H7 (cell line): ENCODE results near the gene TMEM131. TPM values are rescaled to one million over a fixed set of nuclear protein-coding genes. Genes with fewer than 3 reads are reported as not detected.

Source experiments
- DNase-seq: peaks from one replicate; pipeline ENCODE4 v3.0.0; 2012
- H3K27me3 ChIP-seq: 2 replicates; pipeline ENCODE4 v1.6.0; 2011; ENCODE audit warnings: mild to moderate bottlenecking, low read length; ENCODE audit not compliant: control insufficient read depth, insufficient read depth
- H3K36me3 ChIP-seq: replicated peaks from 2 replicates; pipeline ENCODE4 v1.5.1; 2011; ENCODE audit warnings: low read length; ENCODE audit not compliant: control insufficient read depth, insufficient read depth
- H3K4me3 ChIP-seq: 2 replicates; pipeline ENCODE4 v1.5.1; 2011; ENCODE audit warnings: low read depth, mild to moderate bottlenecking, control low read depth, low read length, moderate library complexity; ENCODE audit not compliant: insufficient read depth
- total RNA-seq: library from RNA; depleted of rRNA; stranded (reverse); fragments of >200 nt; shearing (Covaris generic); gene quantifications from 2 replicates; pipeline ENCODE4 v1.2.3, GENCODE V29; 2014

The TMEM131 gene
- total RNA-seq, 1 experiment from 2014 or later = 7.4 TPM

DNA sequence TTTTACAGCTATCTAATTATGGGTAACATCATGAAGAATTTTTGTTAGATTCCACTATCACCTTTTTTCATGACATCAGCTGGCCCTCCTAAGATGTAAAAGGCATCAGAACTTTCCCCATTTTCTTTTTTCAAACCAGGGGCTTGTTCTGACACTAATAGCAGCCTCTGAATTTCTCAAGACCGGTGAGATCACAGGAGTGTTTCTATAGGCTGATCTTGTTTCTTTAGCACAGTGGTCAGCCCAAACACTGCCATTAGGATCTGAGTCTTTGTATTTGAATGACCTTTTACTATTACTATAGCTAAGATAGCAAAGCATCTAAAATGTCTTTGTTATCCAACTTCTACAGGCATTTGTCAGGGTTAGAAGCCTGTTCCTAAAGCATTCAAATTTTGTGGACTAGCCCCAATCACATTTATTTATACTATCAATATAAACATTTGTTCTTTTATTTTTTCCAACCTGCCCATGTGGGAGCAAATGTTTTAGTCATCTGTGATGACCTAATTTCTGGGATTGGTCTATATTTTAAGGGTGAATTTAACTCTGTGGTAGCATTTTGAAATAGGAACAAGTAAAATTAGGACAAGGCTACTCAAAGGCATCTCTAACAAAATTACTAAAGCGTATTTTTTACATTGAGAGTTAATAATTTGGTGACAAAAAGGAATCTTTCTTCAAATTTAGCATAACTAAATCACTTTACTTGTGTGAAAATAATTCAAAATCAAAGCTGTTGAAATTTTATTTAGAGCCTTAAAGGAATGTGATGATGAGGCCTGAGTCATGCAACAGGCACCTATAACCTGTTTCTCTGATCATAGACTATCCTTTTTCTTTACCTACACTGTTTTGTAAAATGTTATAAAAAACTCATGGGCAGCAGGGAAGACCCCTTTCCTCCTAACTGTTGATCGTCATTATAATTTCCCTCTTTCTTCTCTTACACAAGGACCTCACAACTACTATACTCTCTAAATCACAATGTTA is 243.1 kb downstream of the TMEM131 start:
- H3K4me3 ChIP-seq = no peak overlapping the region
- peaks cover 2% of the 10 kb centered on the region for H3K36me3 ChIP-seq
- H3K27me3 ChIP-seq = no peaks in the 10 kb centered on the region
- DNase-seq = no peak

DNA sequence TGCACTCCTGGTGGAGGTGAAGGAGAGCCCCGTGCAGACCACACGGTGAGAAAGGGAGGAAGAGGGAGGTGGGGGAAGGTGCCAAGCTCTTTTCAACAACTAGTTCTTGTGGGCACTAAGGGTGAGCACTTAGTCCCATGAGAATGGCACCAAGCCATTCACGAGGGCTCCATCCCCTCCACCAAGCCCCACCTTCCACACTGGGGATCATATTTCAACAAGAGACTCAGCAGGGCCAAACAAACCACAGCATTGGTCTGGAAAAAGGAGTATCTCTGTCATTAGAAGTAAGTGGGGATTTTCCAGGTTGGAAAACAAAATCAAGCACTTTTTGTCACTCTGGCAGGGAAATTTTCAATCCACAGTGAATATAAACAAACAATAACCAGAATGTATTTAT is 244.0 kb downstream of the TMEM131 start:
- DNase-seq = peak; percentile 60
- H3K27me3 ChIP-seq = no peaks in the 10 kb centered on the region
- no peak overlapping the region for H3K4me3 ChIP-seq
- H3K36me3 ChIP-seq = peaks cover 2% of the 10 kb centered on the region

DNA sequence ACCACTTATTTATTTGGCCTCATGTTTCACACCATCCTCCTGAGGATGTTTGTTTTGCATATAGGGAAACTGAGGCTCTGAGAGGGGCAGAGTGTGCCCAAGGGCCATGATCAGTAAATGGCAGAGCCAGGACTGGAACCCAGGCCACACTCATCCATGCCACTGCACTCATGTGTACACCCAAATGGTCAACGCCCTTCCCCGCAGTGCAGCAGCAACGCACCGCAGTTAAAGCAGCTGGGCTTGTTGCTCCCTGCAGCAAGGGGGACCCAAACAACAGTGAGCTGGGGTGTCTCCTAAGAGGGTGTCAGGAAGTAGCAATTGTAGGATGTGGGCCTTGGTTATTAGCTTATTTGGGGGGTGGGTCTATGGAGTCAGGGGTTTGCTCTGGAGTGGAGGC is 245.7 kb downstream of the TMEM131 start:
- H3K27me3 ChIP-seq = no peaks in the 10 kb centered on the region
- H3K4me3 ChIP-seq = no peak overlapping the region
- DNase-seq = no peak
- H3K36me3 ChIP-seq = no peaks in the 10 kb centered on the region

DNA sequence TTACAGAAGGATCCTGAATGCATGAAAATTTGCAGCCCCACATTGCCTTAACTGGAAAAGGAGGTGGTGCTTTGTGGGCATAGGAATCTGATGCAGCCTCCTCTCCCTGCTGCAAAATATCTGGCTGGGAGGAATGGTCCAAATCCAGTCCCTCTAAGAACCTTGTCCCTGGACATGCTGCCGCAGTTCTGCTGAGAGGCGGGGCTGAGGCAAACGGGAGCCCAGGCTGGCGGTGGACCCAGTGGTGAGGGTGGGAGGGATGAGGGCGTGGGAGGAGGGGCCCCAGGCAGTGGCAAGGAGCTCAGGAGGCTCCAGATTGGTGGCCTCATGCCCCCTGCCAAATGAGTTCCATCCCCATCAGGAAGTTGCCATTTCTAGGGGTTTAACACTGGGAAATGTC is 246.2 kb downstream of the TMEM131 start:
- H3K36me3 ChIP-seq = no peaks in the 10 kb centered on the region
- DNase-seq = peak; percentile 70
- no peaks in the 10 kb centered on the region for H3K27me3 ChIP-seq
- no peak overlapping the region for H3K4me3 ChIP-seq

DNA sequence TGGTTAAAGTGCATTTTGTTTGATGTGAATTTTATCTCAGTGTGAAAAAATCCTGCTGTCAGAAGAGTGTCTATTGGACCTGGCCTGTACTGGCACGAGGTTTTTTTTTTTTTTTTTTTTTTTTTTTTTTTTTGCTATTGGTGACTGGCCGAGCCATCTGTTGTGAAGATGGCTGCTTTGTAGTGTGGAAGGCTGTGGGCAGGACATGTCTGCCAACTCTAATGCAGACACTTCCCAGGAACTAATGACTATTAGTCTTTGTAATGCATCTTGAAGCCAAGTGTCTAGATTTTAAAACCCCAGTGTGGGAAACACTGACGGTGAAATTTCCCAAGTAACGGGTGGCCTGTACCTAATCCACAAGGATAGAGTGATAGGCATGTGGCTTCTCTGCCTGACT is 248.0 kb downstream of the TMEM131 start:
- no peaks in the 10 kb centered on the region for H3K36me3 ChIP-seq
- no peak for DNase-seq

DNA sequence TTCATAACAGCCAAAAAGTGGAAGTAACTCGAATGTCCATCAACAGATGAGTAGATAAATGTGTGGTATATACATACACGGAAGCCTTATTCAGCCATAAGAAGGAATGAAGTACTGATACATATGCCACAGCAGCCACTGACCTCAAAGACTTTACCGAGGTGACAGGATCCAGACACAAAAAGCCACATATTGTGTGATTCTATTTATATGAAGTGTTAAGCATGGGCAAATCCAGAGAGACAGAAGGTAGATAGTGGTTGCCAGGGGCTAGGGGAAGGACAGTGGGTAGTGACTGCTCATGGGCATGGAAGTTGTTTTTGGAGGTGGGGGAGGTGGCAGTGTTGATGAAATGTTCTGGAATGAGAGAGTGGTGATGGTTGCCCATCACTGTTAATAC is 248.5 kb downstream of the TMEM131 start:
- Histone ChIP-seq H3K4me3 (no peak overlapping the region), H3K27me3 (no peaks in the 10 kb centered on the region), H3K36me3 (no peaks in the 10 kb centered on the region)
- no peak for DNase-seq

More for the DNA sequence above, 248.0 kb downstream of the TMEM131 start:
- no peaks in the 10 kb centered on the region for H3K27me3 ChIP-seq
- H3K4me3 ChIP-seq = no peak overlapping the region

DNA sequence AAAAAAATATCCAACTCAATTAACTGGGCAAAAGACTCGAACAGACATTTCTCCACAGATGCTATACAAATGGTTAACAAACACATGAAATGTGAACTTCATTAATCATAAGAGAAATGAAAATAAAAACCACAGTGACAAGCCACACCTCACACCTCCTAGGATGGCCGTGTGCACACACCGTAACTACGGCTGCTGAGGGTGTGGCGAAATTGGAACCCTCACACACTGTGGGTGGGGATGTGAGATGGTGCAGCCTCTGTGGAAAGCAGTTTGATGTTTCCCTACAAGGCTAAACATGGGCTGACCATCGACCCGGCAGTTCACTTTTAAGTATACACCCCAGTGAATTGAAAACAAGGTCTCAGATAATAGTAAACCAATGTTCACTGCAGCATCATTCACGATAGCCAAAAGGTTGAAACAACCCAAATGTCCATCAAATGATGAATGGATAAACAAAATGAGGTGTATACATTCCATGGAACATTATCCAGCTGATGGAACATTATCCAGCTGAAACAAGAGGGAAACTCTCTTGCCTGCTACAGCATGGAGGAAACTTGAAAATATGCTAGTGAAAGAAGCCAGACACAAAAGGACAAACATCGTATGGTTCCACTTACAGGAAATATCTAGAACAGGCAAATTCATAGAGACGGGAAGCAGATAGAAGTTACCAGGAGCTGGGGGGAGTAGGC is 250.1 kb downstream of the TMEM131 start:
- Histone ChIP-seq H3K36me3 (no peaks in the 10 kb centered on the region), H3K27me3 (no peaks in the 10 kb centered on the region), H3K4me3 (no peak overlapping the region)
- DNase-seq = no peak

DNA sequence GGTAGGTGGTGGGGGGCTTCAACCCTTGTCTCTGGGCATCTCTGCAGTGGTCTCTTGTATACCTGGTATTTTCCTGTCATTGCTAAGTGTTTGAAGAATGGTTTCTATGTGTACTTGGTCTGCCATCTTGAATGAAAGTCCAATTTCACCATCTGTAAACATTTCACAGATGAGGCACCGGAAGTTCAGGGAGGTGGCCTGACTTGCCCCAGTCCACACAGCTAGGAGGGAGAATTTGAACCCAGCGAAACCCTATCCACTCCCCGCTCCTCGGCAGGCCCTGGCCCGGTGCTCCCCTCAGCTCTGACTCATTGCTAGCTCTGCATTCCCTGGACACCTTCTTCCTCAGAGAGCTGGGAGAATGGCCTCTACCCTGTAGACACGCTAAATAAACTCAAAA is 251.8 kb downstream of the TMEM131 start:
- no peak overlapping the region for H3K4me3 ChIP-seq
- no peaks in the 10 kb centered on the region for H3K27me3 ChIP-seq
- H3K36me3 ChIP-seq = no peaks in the 10 kb centered on the region
- DNase-seq = no peak

DNA sequence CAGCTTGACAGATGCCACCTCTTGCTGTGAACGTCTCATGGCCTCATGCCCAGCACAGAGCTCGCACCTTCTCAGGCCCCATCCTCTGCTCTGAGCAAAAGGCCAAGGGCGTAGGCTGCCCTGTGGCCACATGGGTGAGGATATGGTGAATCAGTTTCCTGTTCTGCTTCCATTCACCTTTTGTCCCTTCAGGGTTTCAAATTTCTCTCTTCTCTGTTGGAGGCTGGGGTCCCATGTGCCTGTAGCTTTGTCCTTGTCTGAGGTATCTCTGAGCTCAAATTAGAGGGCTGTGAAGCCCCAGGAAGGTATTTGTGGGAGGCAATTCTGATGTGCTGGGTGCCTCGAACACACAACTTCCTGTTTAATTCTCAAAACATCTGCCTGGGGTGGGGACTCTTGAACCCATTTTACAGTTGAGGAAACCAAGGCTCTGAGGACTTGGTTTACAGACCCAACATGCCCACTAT is 253.3 kb downstream of the TMEM131 start:
- Histone ChIP-seq H3K27me3 (no peaks in the 10 kb centered on the region), H3K36me3 (no peaks in the 10 kb centered on the region), H3K4me3 (no peak overlapping the region)
- DNase-seq = no peak

DNA sequence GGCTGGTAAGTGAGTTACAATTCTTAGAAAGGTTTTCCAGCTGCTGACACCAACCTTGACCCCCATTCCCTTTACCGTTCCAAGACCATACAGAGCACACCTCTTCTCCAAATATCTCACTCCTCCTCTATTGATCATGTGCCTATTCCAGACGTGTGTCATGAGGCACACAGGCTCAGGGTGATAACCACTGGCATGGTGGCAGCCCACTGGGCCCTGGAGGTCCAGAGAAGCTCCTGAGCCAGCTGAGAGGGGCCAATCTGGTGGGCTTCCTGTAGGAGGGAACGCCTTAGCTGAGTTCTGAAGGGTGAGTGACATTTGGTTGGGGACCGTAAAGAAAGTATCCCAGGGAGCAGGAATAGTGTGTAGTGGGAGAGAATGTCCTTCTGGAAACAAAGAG is 254.1 kb downstream of the TMEM131 start:
- no peaks in the 10 kb centered on the region for H3K36me3 ChIP-seq
- DNase-seq = no peak
- no peaks in the 10 kb centered on the region for H3K27me3 ChIP-seq
- no peak overlapping the region for H3K4me3 ChIP-seq

DNA sequence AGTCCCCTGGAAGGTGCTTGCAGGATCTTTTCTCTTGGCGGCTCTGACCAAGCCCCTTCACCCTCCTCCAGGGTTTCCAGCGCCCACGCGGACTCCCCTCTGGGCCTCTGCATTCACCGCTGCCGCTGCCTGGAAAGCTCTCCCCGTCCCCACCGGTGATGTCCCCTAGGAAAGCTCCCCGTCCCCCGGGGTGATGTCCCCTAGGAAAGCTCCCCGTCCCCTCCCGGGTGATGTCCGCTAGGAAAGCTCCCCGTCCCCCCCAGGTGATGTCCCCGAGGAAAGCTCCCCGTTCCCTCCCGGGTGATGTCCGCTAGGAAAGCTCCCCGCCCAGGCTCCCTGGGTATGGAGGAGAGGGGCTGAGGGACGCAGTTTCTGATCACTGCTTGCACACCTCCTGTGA is 254.5 kb downstream of the TMEM131 start:
- no peak for DNase-seq
- no peaks in the 10 kb centered on the region for H3K27me3 ChIP-seq
- H3K4me3 ChIP-seq = no peak overlapping the region
- no peaks in the 10 kb centered on the region for H3K36me3 ChIP-seq

DNA sequence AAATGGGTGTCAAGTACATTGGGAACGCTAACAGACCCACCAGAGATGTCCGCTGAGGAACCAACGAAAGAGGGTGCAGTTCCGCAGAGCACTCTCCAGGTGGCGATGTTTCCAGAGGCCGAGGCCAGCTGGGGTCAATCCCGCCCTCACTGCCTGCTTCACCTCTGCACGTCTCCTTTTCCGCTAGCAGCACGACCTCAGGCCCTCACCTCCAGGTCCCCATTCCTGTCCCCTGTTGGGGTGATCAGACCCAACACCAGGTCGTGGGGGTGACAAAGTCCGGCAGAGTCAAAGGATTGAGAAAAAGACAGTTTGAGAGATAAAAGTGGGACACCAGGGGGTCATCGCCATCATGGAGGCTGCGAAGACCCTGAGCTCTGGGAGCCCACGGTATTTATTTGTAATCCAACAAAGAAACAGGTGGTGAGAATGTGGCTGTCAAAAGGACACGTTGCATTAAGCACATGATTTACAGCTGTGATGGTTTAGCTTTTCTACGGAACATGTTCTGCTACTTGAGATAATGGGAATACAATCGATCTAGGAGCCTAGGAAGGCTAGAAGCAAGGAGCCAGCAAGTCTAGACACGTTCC is 255.1 kb downstream of the TMEM131 start:
- Histone ChIP-seq H3K27me3 (no peaks in the 10 kb centered on the region), H3K36me3 (no peaks in the 10 kb centered on the region), H3K4me3 (no peak overlapping the region)
- peak; percentile 93 for DNase-seq

DNA sequence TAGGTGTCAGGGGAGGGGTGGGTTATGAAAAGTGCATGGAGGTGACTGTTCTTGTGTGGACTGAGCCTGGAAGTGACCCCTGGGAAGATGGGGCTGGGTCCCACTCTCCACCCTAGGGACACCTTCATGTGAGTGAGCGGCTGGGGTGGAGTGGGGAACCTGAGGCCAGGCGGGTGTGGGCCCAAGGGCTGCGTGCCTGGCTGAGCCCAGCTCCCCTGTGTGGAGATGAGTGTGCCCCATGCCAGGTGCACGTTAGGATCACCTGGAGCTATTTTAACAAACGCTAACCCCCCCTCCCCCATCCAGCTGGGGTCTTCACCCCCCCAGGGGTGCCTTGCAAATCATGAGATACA is 255.9 kb downstream of the TMEM131 start:
- no peaks in the 10 kb centered on the region for H3K27me3 ChIP-seq
- no peak overlapping the region for H3K4me3 ChIP-seq
- no peaks in the 10 kb centered on the region for H3K36me3 ChIP-seq
- DNase-seq = no peak

DNA sequence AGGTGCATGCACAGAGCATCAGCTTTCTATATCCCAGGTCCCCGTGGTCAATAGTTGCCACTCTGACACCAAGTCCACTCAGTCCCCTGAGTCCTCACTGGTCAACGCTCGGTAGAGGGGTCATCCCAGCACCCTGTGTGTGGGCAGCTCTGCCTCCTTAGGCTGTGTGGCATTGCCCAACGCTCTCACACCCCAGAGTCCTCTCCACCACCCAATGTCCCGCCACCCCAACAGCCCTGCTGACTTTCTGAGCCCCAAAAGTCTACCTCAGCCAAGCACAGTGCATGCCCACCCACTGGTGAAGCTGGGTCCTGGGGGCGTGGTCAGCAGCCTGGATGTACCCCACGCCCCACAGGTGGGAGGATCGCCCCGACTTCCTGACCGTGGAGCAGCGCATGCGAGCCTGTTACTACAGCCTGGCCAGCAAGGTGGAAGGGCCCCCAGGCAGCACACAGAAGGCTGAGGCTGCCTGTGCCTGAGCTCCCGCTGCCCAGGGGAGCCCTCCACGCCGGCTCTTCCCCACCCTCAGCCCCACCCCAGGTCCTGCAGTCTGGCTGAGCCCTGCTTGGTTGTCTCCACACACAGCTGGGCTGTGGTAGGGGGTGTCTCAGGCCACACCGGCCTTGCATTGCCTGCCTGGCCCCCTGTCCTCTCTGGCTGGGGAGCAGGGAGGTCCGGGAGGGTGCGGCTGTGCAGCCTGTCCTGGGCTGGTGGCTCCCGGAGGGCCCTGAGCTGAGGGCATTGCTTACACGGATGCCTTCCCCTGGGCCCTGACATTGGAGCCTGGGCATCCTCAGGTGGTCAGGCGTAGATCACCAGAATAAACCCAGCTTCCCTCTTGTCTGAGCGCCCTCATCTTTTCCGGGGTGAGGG is 256.5 kb downstream of the TMEM131 start:
- Histone ChIP-seq H3K27me3 (no peaks in the 10 kb centered on the region), H3K36me3 (no peaks in the 10 kb centered on the region), H3K4me3 (no peak overlapping the region)
- no peak for DNase-seq
